Measurements from ENCODE around the gene HELQ. TPM values are rescaled to one million over a fixed set of nuclear protein-coding genes. Genes with fewer than 3 reads are reported as not detected.

Gene HELQ
- total RNA-seq, 1 donor from 2014 or later: 12.7 TPM

DNA sequence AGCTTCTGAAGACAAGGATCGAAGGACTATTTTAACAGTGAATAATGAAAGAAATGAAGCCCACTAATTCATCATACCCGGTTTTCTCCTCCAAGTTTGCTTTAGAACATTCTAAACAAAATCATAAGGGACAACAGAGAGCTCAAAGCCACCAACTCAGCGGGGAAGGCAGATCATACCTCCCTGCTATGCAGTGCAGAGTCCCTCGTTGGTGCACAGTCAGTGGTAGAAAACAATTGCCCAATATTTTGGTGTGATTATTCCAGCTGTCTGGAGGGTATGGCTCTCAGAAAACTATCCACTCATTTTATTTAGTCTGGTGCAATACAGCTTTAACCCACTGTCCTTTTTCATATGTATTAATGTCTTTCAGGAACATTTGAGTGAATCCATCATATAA lies 61.7 kb downstream of the HELQ start:
- Histone ChIP-seq H3K36me3 (ENCODE audit: control insufficient read depth, insufficient read depth, low read length) (no peaks in the 10 kb centered on the region), H3K4me3 (ENCODE audit: low read depth, low read length) (no peak overlapping the region), H3K27me3 (ENCODE audit: control insufficient read depth, insufficient read depth, low read length) (no peaks in the 10 kb centered on the region)
- DNase-seq (ENCODE audit: low read depth): no peak
- TF ChIP-seq, protein P1, sequence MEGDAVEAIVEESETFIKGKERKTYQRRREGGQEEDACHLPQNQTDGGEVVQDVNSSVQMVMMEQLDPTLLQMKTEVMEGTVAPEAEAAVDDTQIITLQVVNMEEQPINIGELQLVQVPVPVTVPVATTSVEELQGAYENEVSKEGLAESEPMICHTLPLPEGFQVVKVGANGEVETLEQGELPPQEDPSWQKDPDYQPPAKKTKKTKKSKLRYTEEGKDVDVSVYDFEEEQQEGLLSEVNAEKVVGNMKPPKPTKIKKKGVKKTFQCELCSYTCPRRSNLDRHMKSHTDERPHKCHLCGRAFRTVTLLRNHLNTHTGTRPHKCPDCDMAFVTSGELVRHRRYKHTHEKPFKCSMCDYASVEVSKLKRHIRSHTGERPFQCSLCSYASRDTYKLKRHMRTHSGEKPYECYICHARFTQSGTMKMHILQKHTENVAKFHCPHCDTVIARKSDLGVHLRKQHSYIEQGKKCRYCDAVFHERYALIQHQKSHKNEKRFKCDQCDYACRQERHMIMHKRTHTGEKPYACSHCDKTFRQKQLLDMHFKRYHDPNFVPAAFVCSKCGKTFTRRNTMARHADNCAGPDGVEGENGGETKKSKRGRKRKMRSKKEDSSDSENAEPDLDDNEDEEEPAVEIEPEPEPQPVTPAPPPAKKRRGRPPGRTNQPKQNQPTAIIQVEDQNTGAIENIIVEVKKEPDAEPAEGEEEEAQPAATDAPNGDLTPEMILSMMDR (IDR thresholded peaks at IDR 0.05; ENCODE audit: insufficient read depth, low read length, poor library complexity, severe bottlenecking): no peak

DNA sequence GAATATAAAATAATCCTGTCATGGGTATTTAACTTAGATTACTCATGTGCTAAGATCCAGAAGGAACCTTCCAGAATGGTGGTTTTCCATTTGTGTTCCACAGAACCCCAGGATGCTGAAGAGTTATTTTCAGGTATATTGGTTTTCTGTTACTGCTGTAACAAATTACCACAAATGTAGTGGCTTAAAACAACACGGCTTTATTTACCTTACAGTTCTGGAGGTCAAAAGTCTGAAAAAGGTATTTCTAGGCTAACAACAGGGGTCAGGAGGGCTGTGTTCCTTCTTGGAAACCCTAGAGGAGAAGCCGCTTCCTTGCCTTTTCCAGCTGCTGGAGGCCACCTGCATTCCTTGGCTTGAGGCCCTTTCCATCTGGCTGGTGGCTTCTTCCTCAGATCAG lies 63.1 kb downstream of the HELQ start:
- H3K36me3 ChIP-seq (ENCODE audit: control insufficient read depth, insufficient read depth, low read length): no peaks in the 10 kb centered on the region
- TF ChIP-seq, protein P1 (IDR thresholded peaks at IDR 0.05; ENCODE audit: insufficient read depth, low read length, poor library complexity, severe bottlenecking): no peak
- no peaks in the 10 kb centered on the region for H3K27me3 ChIP-seq (ENCODE audit: control insufficient read depth, insufficient read depth, low read length)
- no peak for DNase-seq (ENCODE audit: low read depth)
- H3K4me3 ChIP-seq (ENCODE audit: low read depth, low read length): no peak overlapping the region

DNA sequence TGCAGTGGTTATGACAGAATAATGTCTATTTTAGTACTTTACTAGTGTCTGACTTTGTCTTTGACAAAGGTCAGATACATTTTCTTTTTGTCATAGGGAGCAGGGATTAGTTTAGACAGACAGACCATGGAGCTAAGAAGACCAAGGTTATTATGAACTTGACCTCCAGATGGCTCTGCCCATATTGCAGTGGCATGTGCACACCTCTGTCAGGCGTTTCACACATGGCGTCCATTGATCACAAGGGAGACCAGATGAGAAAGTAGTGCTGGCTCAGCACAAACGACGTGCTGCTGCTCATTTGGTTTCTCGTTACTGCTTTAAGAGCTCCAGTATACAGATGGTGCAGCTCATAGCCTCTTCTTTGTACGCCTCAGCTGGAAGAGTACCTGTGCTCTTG lies 64.7 kb downstream of the HELQ start:
- Histone ChIP-seq H3K4me3 (ENCODE audit: low read depth, low read length) (no peak overlapping the region), H3K27me3 (ENCODE audit: control insufficient read depth, insufficient read depth, low read length) (no peaks in the 10 kb centered on the region), H3K36me3 (ENCODE audit: control insufficient read depth, insufficient read depth, low read length) (no peaks in the 10 kb centered on the region)
- DNase-seq (ENCODE audit: low read depth): no peak
- TF ChIP-seq, protein P1 (IDR thresholded peaks at IDR 0.05; ENCODE audit: insufficient read depth, low read length, poor library complexity, severe bottlenecking): no peak

DNA sequence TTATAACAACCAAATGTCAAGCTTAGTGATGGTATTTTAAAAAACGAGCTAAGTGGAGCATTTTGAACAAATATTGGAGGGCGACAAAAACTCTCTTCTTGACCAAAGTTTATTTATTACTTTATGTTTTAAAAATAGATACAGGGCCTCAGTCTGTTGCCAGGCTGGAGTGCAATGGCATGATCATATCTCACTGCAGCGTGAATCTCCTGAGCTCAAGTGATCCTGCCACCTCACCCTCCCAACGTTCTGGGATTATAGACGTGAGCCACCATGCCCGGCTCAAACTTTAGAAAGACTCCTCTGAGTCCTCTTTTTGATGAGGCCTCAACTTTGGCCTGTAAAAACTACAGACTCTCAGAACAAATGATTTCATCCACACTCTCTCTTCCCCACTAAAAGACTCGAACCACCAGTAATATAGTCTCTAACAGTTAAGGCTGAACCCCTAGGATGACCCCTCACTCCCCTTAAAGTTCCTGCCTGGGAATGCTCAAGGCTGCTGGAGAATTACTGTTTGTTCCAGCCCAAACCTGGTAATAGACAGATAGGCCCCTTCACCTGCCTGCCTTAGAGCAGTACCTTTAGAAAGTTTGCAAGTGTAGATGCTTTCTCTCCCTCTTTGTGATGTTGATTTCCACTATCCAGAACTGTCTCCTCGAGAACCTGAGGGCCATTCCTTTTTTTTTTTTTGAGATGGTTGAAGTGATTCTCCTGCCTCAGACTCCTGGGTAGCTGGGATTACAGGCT lies 65.7 kb downstream of the HELQ start:
- no peak for DNase-seq (ENCODE audit: low read depth)
- H3K36me3 ChIP-seq (ENCODE audit: control insufficient read depth, insufficient read depth, low read length): no peaks in the 10 kb centered on the region
- H3K4me3 ChIP-seq (ENCODE audit: low read depth, low read length): no peak overlapping the region
- TF ChIP-seq, protein P1 (IDR thresholded peaks at IDR 0.05; ENCODE audit: insufficient read depth, low read length, poor library complexity, severe bottlenecking): no peak
- H3K27me3 ChIP-seq (ENCODE audit: control insufficient read depth, insufficient read depth, low read length): no peaks in the 10 kb centered on the region

DNA sequence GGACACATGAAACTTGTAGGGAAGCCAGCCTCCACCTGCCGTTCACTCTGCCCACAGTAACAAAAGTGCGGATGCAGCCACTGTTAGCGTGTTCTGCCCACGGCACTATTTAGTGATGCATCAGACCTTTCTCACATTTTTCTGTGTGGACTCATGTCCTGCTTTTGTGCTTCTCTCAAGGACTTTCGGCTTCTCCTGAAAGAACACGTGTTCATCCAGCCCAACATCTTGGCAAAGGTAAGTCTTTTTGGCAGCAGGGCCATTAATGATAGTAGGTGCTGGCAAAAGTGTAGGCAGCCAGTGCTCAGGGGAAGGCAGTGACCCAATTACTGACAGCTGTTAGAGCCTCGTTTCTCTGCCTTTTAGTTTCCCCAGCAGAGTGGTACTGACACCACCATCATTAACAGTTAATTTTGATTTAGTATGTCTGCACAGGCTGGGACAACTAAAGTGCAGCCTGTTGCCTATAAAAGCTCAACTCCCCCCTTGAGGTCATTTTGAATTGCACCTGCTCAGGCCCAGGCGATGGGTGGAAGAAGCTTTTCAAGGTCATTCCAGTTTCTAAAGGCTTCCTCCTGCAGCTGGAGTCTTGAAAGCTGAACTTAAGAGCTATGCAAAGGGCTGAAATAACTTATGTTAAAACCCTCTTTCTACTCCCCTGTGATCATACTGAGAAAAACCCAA lies 66.4 kb downstream of the HELQ start:
- no peak for DNase-seq (ENCODE audit: low read depth)
- TF ChIP-seq, protein P1 (IDR thresholded peaks at IDR 0.05; ENCODE audit: insufficient read depth, low read length, poor library complexity, severe bottlenecking): no peak
- Histone ChIP-seq H3K4me3 (ENCODE audit: low read depth, low read length) (no peak overlapping the region), H3K36me3 (ENCODE audit: control insufficient read depth, insufficient read depth, low read length) (no peaks in the 10 kb centered on the region), H3K27me3 (ENCODE audit: control insufficient read depth, insufficient read depth, low read length) (no peaks in the 10 kb centered on the region)

Data from kidney epithelial cell (primary cell).